ENCODE data around the gene TCAIM. TPM values are rescaled to one million over a fixed set of nuclear protein-coding genes. Genes with fewer than 3 reads are reported as not detected.

The TCAIM gene
- polyA plus RNA-seq, 1 of the 3 experiments (the other 2 are of a cell fraction), result 8.4 TPM

GRCh38 chr3:44323341-44323955, 15.1 kb upstream of the TCAIM start:
- H3K9me3 ChIP-seq, result peaks cover 5% of the 10 kb centered on the region; the same call in 1 of the 2 replicates
- no peaks in the 10 kb centered on the region; the same call in 1 of the 2 replicates for H3K27me3 ChIP-seq (ENCODE audit: insufficient read depth)
- H3F3A ChIP-seq (replicated peaks; ENCODE audit: insufficient read depth), result no peaks in the 10 kb centered on the region
- no peaks in the 10 kb centered on the region for H3K79me2 ChIP-seq (ENCODE audit: insufficient read depth)
- WGBS (ENCODE audit: low lambda C conversion rate), result under 1% methylated on average over 4 of the region's 4 CpGs
- H3K9ac ChIP-seq, result no peak overlapping the region
- POLR2A ChIA-PET, result interaction anchor here (1.4 kb wide), 1 partner anchor 302 kb away, joined by 3 read pairs; no protein-coding TSS in a partner anchor
- no peaks in the 10 kb centered on the region for H4K20me1 ChIP-seq (ENCODE audit: insufficient read depth)
- no peak overlapping the region for H3K27ac ChIP-seq (ENCODE audit: low read depth in 2 of 2, low read length in 1 of 2)
- H3K4me3 ChIP-seq (ENCODE audit: low read depth in 2 of 2, low read length in 1 of 2), result no peak overlapping the region; a peak in 1 of 4 replicates
- DNase-seq, result peak; percentile 46
- H3K36me3 ChIP-seq (replicated peaks in 1 of 2; ENCODE audit: control insufficient read depth in 1 of 2, insufficient read depth in 2 of 2, low read length in 1 of 2), result no peaks in the 10 kb centered on the region
- TF ChIP-seq CTCF (IDR thresholded peaks at IDR 0.05) (peak; percentile 96), ZBTB33 (IDR thresholded peaks at IDR 0.05; ENCODE audit: borderline replicate concordance, low read depth) (no peak), TAF1 (IDR thresholded peaks at IDR 0.05; ENCODE audit: borderline replicate concordance, low read depth, low read length) (no peak), TEAD4 (IDR thresholded peaks at IDR 0.05; ENCODE audit: borderline replicate concordance, insufficient read depth) (no peak), SMC3 (IDR thresholded peaks at IDR 0.05; ENCODE audit: low read depth, low read length) (peak; percentile 66), RAD21 (IDR thresholded peaks at IDR 0.05; ENCODE audit: low read length) (peak; percentile 96), RCOR1 (IDR thresholded peaks at IDR 0.05; ENCODE audit: low read length) (no peak), USF1 (IDR thresholded peaks at IDR 0.05; ENCODE audit: borderline replicate concordance, low read depth) (no peak), YY1 (IDR thresholded peaks at IDR 0.05; ENCODE audit: low read depth) (no peak), TCF12 (IDR thresholded peaks at IDR 0.05) (no peak), MXI1 (IDR thresholded peaks at IDR 0.05; ENCODE audit: low read depth, low read length) (no peak), SIN3A (IDR thresholded peaks at IDR 0.05; ENCODE audit: borderline replicate concordance, low read depth, low read length) (no peak)
- CTCF ChIA-PET, result interaction anchor here (0.6 to 2.6 kb wide), 25 partner anchors 8 to 1377 kb away, joined by 3 to 12 read pairs (median 4); partner anchors contain the start of genes TCAIM, ZNF35, ZNF501 and ZNF502
- H3K9me2 ChIP-seq, result no peaks in the 10 kb centered on the region
- no peaks in the 10 kb centered on the region for H3K4me1 ChIP-seq (ENCODE audit: control insufficient read depth in 1 of 2, insufficient read depth in 2 of 2, low read depth in 1 of 2, low read length in 1 of 2)
- H2AFZ ChIP-seq (ENCODE audit: low read depth), result no peak overlapping the region
- no peak overlapping the region for H3K4me2 ChIP-seq

Measured in SK-N-SH (cell line).